ENCODE measurements around the gene RAB43.

RAB43 gene

GRCh38 chr3:129056451-129057173 is 65.0 kb downstream of the RAB43 start:
- H3K27me3 ChIP-seq = no peaks in the 10 kb centered on the region
- peaks cover 0 to 47% (median 35%) of the 10 kb centered on the region in 4 donors for H3K4me1 ChIP-seq
- DNase-seq = no peak
- no peak for TF ChIP-seq CTCF (IDR thresholded peaks at IDR 0.05)
- intact Hi-C loops (cut with DNase I; ENCODE audit: low total_unique reads) = no loop called here
- no peaks in the 10 kb centered on the region for H3K36me3 ChIP-seq
- H3K4me3 ChIP-seq = no peak overlapping the region
- no peaks in the 10 kb centered on the region for H3K9me3 ChIP-seq
- no peak overlapping the region for H3K27ac ChIP-seq

- DNase-seq = no peak
- no peak overlapping the region for H3K4me3 ChIP-seq
- no peaks in the 10 kb centered on the region for H3K9me3 ChIP-seq
- no peaks in the 10 kb centered on the region for H3K36me3 ChIP-seq
- H3K27ac ChIP-seq = no peak overlapping the region
- peaks cover 0 to 45% (median 35%) of the 10 kb centered on the region in 4 donors for H3K4me1 ChIP-seq
- TF ChIP-seq CTCF (IDR thresholded peaks at IDR 0.05) = no peak
- intact Hi-C loops (cut with DNase I; ENCODE audit: low total_unique reads) = loop anchor here (5.0 kb wide), 1 partner anchor 188 kb away; no protein-coding TSS in a partner anchor
- no peaks in the 10 kb centered on the region for H3K27me3 ChIP-seq
Observed at GRCh38 chr3:129054605-129055104, 66.9 kb downstream of the RAB43 start.

GRCh38 chr3:129052675-129053074 is 68.9 kb downstream of the RAB43 start:
- H3K4me3 ChIP-seq = no peak overlapping the region
- H3K9me3 ChIP-seq = no peaks in the 10 kb centered on the region
- no peaks in the 10 kb centered on the region for H3K36me3 ChIP-seq
- H3K4me1 ChIP-seq = peaks cover 0 to 29% (median 24%) of the 10 kb centered on the region in 4 donors
- no peaks in the 10 kb centered on the region for H3K27me3 ChIP-seq
- intact Hi-C loops (cut with DNase I; ENCODE audit: low total_unique reads) = loop anchor here (5.0 kb wide), 1 partner anchor 190 kb away; no protein-coding TSS in a partner anchor
- peak in 1 of 2 donors; percentile 76 for DNase-seq
- TF ChIP-seq CTCF (IDR thresholded peaks at IDR 0.05) = no peak
- H3K27ac ChIP-seq = peak overlapping the region; percentile 37 to 60

- Histone ChIP-seq H3K4me1 (peaks cover 0 to 29% (median 24%) of the 10 kb centered on the region in 4 donors), H3K4me3 (no peak overlapping the region), H3K27me3 (no peaks in the 10 kb centered on the region), H3K36me3 (no peaks in the 10 kb centered on the region), H3K9me3 (no peaks in the 10 kb centered on the region), H3K27ac (peak overlapping the region; percentile 37 to 60)
- DNase-seq = peak; percentile 2 to 51
- intact Hi-C loops (cut with DNase I; ENCODE audit: low total_unique reads) = loop anchor here (5.0 kb wide), 1 partner anchor 190 kb away; no protein-coding TSS in a partner anchor
- TF ChIP-seq CTCF (IDR thresholded peaks at IDR 0.05) = no peak
Observed at GRCh38 chr3:129051871-129052340, 69.7 kb downstream of the RAB43 start.

GRCh38 chr3:129050556-129051295 is 70.9 kb downstream of the RAB43 start:
- intact Hi-C loops (cut with DNase I; ENCODE audit: low total_unique reads) = loop anchor here (5.0 kb wide), 1 partner anchor 192 kb away; no protein-coding TSS in a partner anchor
- H3K4me1 ChIP-seq = peaks cover 0 to 34% (median 29%) of the 10 kb centered on the region in 4 donors
- H3K27ac ChIP-seq = no peak overlapping the region
- no peaks in the 10 kb centered on the region for H3K36me3 ChIP-seq
- TF ChIP-seq CTCF (IDR thresholded peaks at IDR 0.05) = no peak
- H3K27me3 ChIP-seq = peaks cover 0 to 8% of the 10 kb centered on the region in 2 donors
- no peak overlapping the region for H3K4me3 ChIP-seq
- no peak for DNase-seq
- H3K9me3 ChIP-seq = no peaks in the 10 kb centered on the region
